Measurements from ENCODE around the gene VPS18.

GRCh38 chr15:40912478-40912877 is 18.2 kb downstream of the VPS18 start:
- TF ChIP-seq EZH2 (IDR thresholded peaks at IDR 0.05; ENCODE audit: borderline replicate concordance, low read length): no peak
- no peak for TF ChIP-seq CTCF (conservative IDR thresholded peaks at IDR 0.05 in 1 of 2, IDR thresholded peaks at IDR 0.05 in 1 of 2; ENCODE audit: extremely low read depth in 1 of 2, insufficient read depth in 1 of 2, low read depth in 1 of 2, low read length in 2 of 2)

Data from mammary epithelial cell (primary cell).